HCT116 (cell line): Measurements from ENCODE around the gene STK32B. TPM values are rescaled to one million over a fixed set of nuclear protein-coding genes. Genes with fewer than 3 reads are reported as not detected.

Experiments
- ATAC-seq: fragments of 200-7000 bp; cut with Tn5 transposase; 2 replicates; pipeline ENCODE4 v1.9.1; 2020; ENCODE audit warnings: mild to moderate bottlenecking, moderate library complexity
- BruUV-seq: library from RNA; stranded (reverse); fragments of 400-500 nt; replicated peaks from 2 replicates; lab custom pipeline; 2021; lab: Mats Ljungman, UMichigan
- CTCF ChIA-PET: fragments of 300-600 bp; sonication (Branson Sonifier 250); formaldehyde crosslinking; loops from one replicate; lab custom pipeline; 2021; ENCODE audit warnings: antibody characterized with exemption; lab: Charles Lee
- POLR2A ChIA-PET: fragments of 300-600, 350-600 bp; sonication (Branson Sonifier 250); formaldehyde crosslinking; loops from one replicate; lab custom pipeline; 2021; ENCODE audit warnings: antibody characterized with exemption; lab: Charles Lee
- RAD21 ChIA-PET, 2 experiments: fragments of 300-600 bp; sonication (Branson Sonifier 250); formaldehyde crosslinking; loops; one replicate each; lab custom pipeline; 2023; ENCODE audit warnings: low total read pairs in 2 of 2; ENCODE audit not compliant: uncharacterized antibody in 2 of 2, unreplicated experiment in 2 of 2, low non-redundant PET in 1 of 2; lab: Charles Lee
- DNase-seq: peaks from one replicate; pipeline ENCODE4 v3.0.0-alpha.2; 2010; ENCODE audit warnings: low read depth, low spot score
- H2AFZ ChIP-seq: fragments of 200-600 bp; shearing (Covaris generic), sonication (generic); 2 replicates; pipeline ENCODE4 v1.6.1; 2017; ENCODE audit warnings: low read depth, mixed run types, mixed read lengths, antibody characterized with exemption, low read length; ENCODE audit not compliant: poor library complexity, severe bottlenecking
- H3K27ac ChIP-seq: 2 replicates; pipeline ENCODE4 v1.5.1; 2012; ENCODE audit warnings: low read depth, low read length
- H3K27me3 ChIP-seq: fragments of 200-600 bp; sonication (generic); 2 replicates; pipeline ENCODE4 v1.6.1; 2016; ENCODE audit warnings: mixed run types, low read length, mixed read lengths; ENCODE audit not compliant: insufficient read depth
- H3K36me3 ChIP-seq, 2 experiments: fragments of 200-500 bp in 1 of 2; fragments of 200-600 bp in 1 of 2; sonication (Bioruptor generic) in 1 of 2; sonication (generic) in 1 of 2; 2 replicates each; pipeline versions ENCODE4 v1.5.1 to v1.6.1; 2014 to 2016; ENCODE audit warnings: low read length in 2 of 2, inconsistent platforms in 1 of 2, mixed read lengths in 1 of 2, mixed run types in 1 of 2; ENCODE audit not compliant: insufficient read depth in 2 of 2, control insufficient read depth in 1 of 2
- H3K4me1 ChIP-seq, 2 experiments: fragments of 200-600 bp in 1 of 2; sonication (generic) in 1 of 2; 2 replicates each; pipeline versions ENCODE4 v1.5.1 to v1.6.1; 2012 to 2017; ENCODE audit warnings: low read length in 2 of 2, inconsistent platforms in 1 of 2, mild to moderate bottlenecking in 1 of 2, mixed read lengths in 1 of 2, mixed run types in 1 of 2, moderate library complexity in 1 of 2; ENCODE audit not compliant: insufficient read depth in 2 of 2, control insufficient read depth in 1 of 2
- H3K4me2 ChIP-seq: fragments of 200-600 bp; sonication (generic); 2 replicates; pipeline ENCODE4 v1.6.1; 2017; ENCODE audit warnings: mixed run types, low read length, mixed read lengths
- H3K4me3 ChIP-seq, 2 experiments: fragments of 200-600 bp in 1 of 2; sonication (generic) in 1 of 2; replicated peaks in 1 of 2; 2 replicates each; pipeline ENCODE4 v1.5.1; 2011 to 2016; ENCODE audit warnings: low read length in 2 of 2, control low read depth in 1 of 2, low read depth in 1 of 2, mild to moderate bottlenecking in 1 of 2, mixed read lengths in 1 of 2, mixed run types in 1 of 2
- H3K79me2 ChIP-seq: fragments of 200-600 bp; sonication (generic); 2 replicates; pipeline ENCODE4 v1.6.1; 2017; ENCODE audit warnings: mild to moderate bottlenecking, mixed run types, low read length, moderate library complexity, mixed read lengths; ENCODE audit not compliant: insufficient read depth
- H3K9ac ChIP-seq: fragments of 200-600 bp; sonication (generic); 2 replicates; pipeline ENCODE4 v1.6.1; 2016; ENCODE audit warnings: low read length, mixed read lengths
- H3K9me2 ChIP-seq: fragments of 200-600 bp; sonication (generic), shearing (Covaris generic); 2 replicates; pipeline ENCODE4 v1.6.1; 2017; ENCODE audit warnings: mixed run types, mild to moderate bottlenecking, moderate library complexity; ENCODE audit not compliant: insufficient read depth
- H3K9me3 ChIP-seq, 2 experiments: fragments of 200-500 bp in 1 of 2; fragments of 200-600 bp in 1 of 2; sonication (Bioruptor generic) in 1 of 2; sonication (generic) in 1 of 2; 2 replicates each; pipeline ENCODE4 v1.6.1; 2014 to 2017; ENCODE audit warnings: low read length in 2 of 2, mixed read lengths in 2 of 2, inconsistent platforms in 1 of 2, low read depth in 1 of 2, mild to moderate bottlenecking in 1 of 2, mixed run types in 1 of 2, moderate library complexity in 1 of 2; ENCODE audit not compliant: control insufficient read depth in 1 of 2, insufficient read depth in 1 of 2
- H4K20me1 ChIP-seq: fragments of 200-600 bp; sonication (generic), shearing (Covaris generic); 2 replicates; pipeline ENCODE4 v1.6.1; 2017; ENCODE audit warnings: mixed run types, mild to moderate bottlenecking, moderate library complexity; ENCODE audit not compliant: insufficient read depth
- ATF3 ChIP-seq: IDR thresholded peaks from 2 replicates; pipeline ENCODE4 v1.6.1; 2012
- CBX3 ChIP-seq: IDR thresholded peaks from 2 replicates; pipeline ENCODE4 v1.6.1; 2012; ENCODE audit warnings: low read depth
- EZH2phosphoT487 ChIP-seq: fragments of 200-600 bp; IDR thresholded peaks from 2 replicates; pipeline ENCODE4 v1.6.1; 2018; ENCODE audit warnings: antibody characterized with exemption, borderline replicate concordance
- JUND ChIP-seq: IDR thresholded peaks from 2 replicates; pipeline ENCODE4 v1.6.1; 2012
- POLR2AphosphoS5 ChIP-seq: IDR thresholded peaks from 2 replicates; pipeline ENCODE4 v1.6.1; 2011; ENCODE audit warnings: mild to moderate bottlenecking, low read depth, low read length, moderate library complexity
- RAD21 ChIP-seq: IDR thresholded peaks from 2 replicates; pipeline ENCODE4 v1.6.1; 2012; ENCODE audit warnings: low read depth, mild to moderate bottlenecking
- REST ChIP-seq: IDR thresholded peaks from 2 replicates; pipeline ENCODE4 v1.6.1; 2012; ENCODE audit warnings: low read depth
- SRF ChIP-seq: IDR thresholded peaks from 2 replicates; pipeline ENCODE4 v1.6.1; 2012; ENCODE audit warnings: low read depth
- ZBTB33 ChIP-seq: IDR thresholded peaks from 2 replicates; pipeline ENCODE4 v1.6.1; 2011; ENCODE audit warnings: mild to moderate bottlenecking, low read length, moderate library complexity; ENCODE audit not compliant: insufficient replicate concordance; ENCODE audit errors: extremely low read depth
- ZFX ChIP-seq: fragments of 450-650 bp; IDR thresholded peaks from 2 replicates; pipeline ENCODE4 v1.6.1; 2017
- intact Hi-C: fragments of 100-400 bp; cut with micrococcal nuclease; formaldehyde crosslinking; loops from 2 replicates; pipeline ENCODE4 v1.10.0; 2022
- total RNA-seq: library from RNA; stranded (reverse); gene quantifications from one replicate; pipeline ENCODE4 v1.2.1, GENCODE V29; 2021; ENCODE audit not compliant: unreplicated experiment

The STK32B gene
- total RNA-seq, 1 experiment from 2014 or later, result not detected

GRCh38 chr4:5474756-5475155 is 423.5 kb downstream of the STK32B start:
- CTCF ChIA-PET, result interaction anchor here (1.1 kb wide), 1 partner anchor 15 kb away, joined by 3 read pairs; no protein-coding TSS in a partner anchor
- no TSS peak for BruUV-seq
- TF ChIP-seq SRF (no peak), REST (no peak), JUND (no peak), POLR2AphosphoS5 (no peak), RAD21 (no peak), CBX3 (no peak), ATF3 (no peak), ZFX (no peak), ZBTB33 (no peak), EZH2phosphoT487 (no peak)
- no peak overlapping the region for H2AFZ ChIP-seq
- H3K9me2 ChIP-seq, result no peaks in the 10 kb centered on the region
- no peaks in the 10 kb centered on the region for H3K4me1 ChIP-seq
- H3K36me3 ChIP-seq, result no peaks in the 10 kb centered on the region
- DNase-seq (no peak), ATAC-seq (no peak)
- peaks cover 10% of the 10 kb centered on the region; the same call in 1 of the 2 replicates for H3K27me3 ChIP-seq
- H3K4me2 ChIP-seq, result no peak overlapping the region
- H3K9me3 ChIP-seq, result no peaks in the 10 kb centered on the region
- RAD21 ChIA-PET, result no interaction called here
- H3K4me3 ChIP-seq, result no peak overlapping the region
- POLR2A ChIA-PET, result no interaction called here
- no peaks in the 10 kb centered on the region for H3K79me2 ChIP-seq
- intact Hi-C loops, result no loop called here
- H4K20me1 ChIP-seq, result no peaks in the 10 kb centered on the region
- no peak overlapping the region for H3K9ac ChIP-seq
- no peak overlapping the region for H3K27ac ChIP-seq
